A673 (cell line): ENCODE data around the gene MBLAC1. TPM values are rescaled to one million over a fixed set of nuclear protein-coding genes. Genes with fewer than 3 reads are reported as not detected.

Experiments used
- BruUV-seq: library from RNA; stranded (reverse); fragments of 400-500 nt; replicated peaks from 2 replicates; lab custom pipeline; 2021; lab: Mats Ljungman, UMichigan
- CTCF ChIA-PET: fragments of 300-600 bp; sonication (Branson Sonifier 250); formaldehyde crosslinking; loops from one replicate; lab custom pipeline; 2022; ENCODE audit warnings: antibody characterized with exemption; lab: Charles Lee
- POLR2A ChIA-PET: fragments of 300-600 bp; sonication (Branson Sonifier 250); formaldehyde crosslinking; loops from one replicate; lab custom pipeline; 2022; ENCODE audit warnings: antibody characterized with exemption; ENCODE audit not compliant: low non-redundant PET; lab: Charles Lee
- DNase-seq: peaks from one replicate; pipeline ENCODE4 v3.0.0-alpha.2; 2015; ENCODE audit warnings: low spot score
- H3K27ac ChIP-seq: fragments of 200-600 bp; sonication (generic); 2 replicates; pipeline ENCODE4 v1.5.1; 2016; ENCODE audit warnings: mixed run types, low read depth, mild to moderate bottlenecking, mixed read lengths, antibody characterized with exemption, low read length; ENCODE audit not compliant: poor library complexity, severe bottlenecking
- H3K27me3 ChIP-seq: fragments of 200-600 bp; sonication (generic); replicated peaks from 2 replicates; pipeline ENCODE4 v1.6.1; 2017; ENCODE audit warnings: mixed run types, low read depth, mild to moderate bottlenecking, mixed read lengths, antibody characterized with exemption, low read length; ENCODE audit not compliant: insufficient read depth, poor library complexity
- H3K36me3 ChIP-seq: fragments of 200-600 bp; sonication (generic); 2 replicates; pipeline ENCODE4 v1.6.1; 2016; ENCODE audit warnings: mixed run types, mild to moderate bottlenecking, mixed read lengths, antibody characterized with exemption, low read length; ENCODE audit not compliant: insufficient read depth, poor library complexity, severe bottlenecking
- H3K4me1 ChIP-seq: fragments of 200-600 bp; sonication (generic); 2 replicates; pipeline ENCODE4 v1.6.1; 2017; ENCODE audit warnings: mixed run types, mild to moderate bottlenecking, mixed read lengths, antibody characterized with exemption, low read length; ENCODE audit not compliant: insufficient read depth, poor library complexity, severe bottlenecking
- H3K4me3 ChIP-seq: fragments of 200-600 bp; sonication (generic); 2 replicates; pipeline ENCODE4 v1.5.1; 2016; ENCODE audit warnings: low read depth, mixed run types, mild to moderate bottlenecking, mixed read lengths, low read length; ENCODE audit not compliant: poor library complexity, severe bottlenecking
- H3K9me3 ChIP-seq: fragments of 200-600 bp; sonication (generic); 2 replicates; pipeline ENCODE4 v1.6.1; 2016; ENCODE audit warnings: mixed run types, low read depth, mild to moderate bottlenecking, mixed read lengths, antibody characterized with exemption, low read length; ENCODE audit not compliant: poor library complexity, severe bottlenecking
- CTCF ChIP-seq: fragments of 300-800, 200-600 bp; sonication (generic); conservative IDR thresholded peaks from 2 replicates; pipeline ENCODE4 v1.5.1; 2017; ENCODE audit warnings: low read depth, mild to moderate bottlenecking, antibody characterized with exemption, low read length, moderate library complexity, mixed read lengths
- EZH2 ChIP-seq: fragments of 200-600 bp; sonication (generic); IDR thresholded peaks from 2 replicates; pipeline ENCODE4 v1.6.1; 2017; ENCODE audit warnings: borderline replicate concordance, low read depth, mild to moderate bottlenecking, mixed read lengths, antibody characterized with exemption, low read length; ENCODE audit not compliant: poor library complexity, severe bottlenecking
- intact Hi-C: fragments of 100-400 bp; cut with micrococcal nuclease; formaldehyde crosslinking; loops from one replicate; pipeline ENCODE4 v1.10.0; 2022; ENCODE audit not compliant: unreplicated experiment
- total RNA-seq: library from RNA; stranded (reverse); gene quantifications from 2 replicates; pipeline ENCODE4 v1.2.3, GENCODE V29; 2021

MBLAC1 gene
- total RNA-seq, 1 experiment from 2014 or later: 3.1 TPM

- Histone ChIP-seq H3K36me3 (peaks cover 25% of the 10 kb centered on the region), H3K27ac (no peak overlapping the region), H3K4me1 (peaks cover 16% of the 10 kb centered on the region), H3K27me3 (no peaks in the 10 kb centered on the region), H3K9me3 (no peaks in the 10 kb centered on the region), H3K4me3 (no peak overlapping the region)
- POLR2A ChIA-PET: no interaction called here
- no peak for DNase-seq
- intact Hi-C loops: no loop called here
- CTCF ChIA-PET: no interaction called here
- no peak for TF ChIP-seq EZH2
- no TSS peak for BruUV-seq
These were observed 25.6 kb downstream of the MBLAC1 start for GRCh38 chr7:100152404-100152803.

GRCh38 chr7:100152937-100153666, 26.3 kb downstream of the MBLAC1 start:
- CTCF ChIA-PET: no interaction called here
- intact Hi-C loops: no loop called here
- no TSS peak for BruUV-seq
- H3K27ac ChIP-seq: no peak overlapping the region
- POLR2A ChIA-PET: no interaction called here
- no peaks in the 10 kb centered on the region for H3K9me3 ChIP-seq
- peak; percentile 2 for DNase-seq
- no peaks in the 10 kb centered on the region for H3K27me3 ChIP-seq
- no peak overlapping the region for H3K4me3 ChIP-seq
- peaks cover 25% of the 10 kb centered on the region for H3K36me3 ChIP-seq
- TF ChIP-seq EZH2 (no peak), CTCF (no peak)
- H3K4me1 ChIP-seq: peaks cover 20% of the 10 kb centered on the region

GRCh38 chr7:100153708-100154535, 27.2 kb downstream of the MBLAC1 start:
- BruUV-seq: no TSS peak

More at GRCh38 chr7:100153708-100154535, 27.2 kb downstream of the MBLAC1 start:
- no peaks in the 10 kb centered on the region for H3K9me3 ChIP-seq
- peak; percentile 28 for DNase-seq
- no peak overlapping the region for H3K27ac ChIP-seq
- H3K36me3 ChIP-seq: peaks cover 25% of the 10 kb centered on the region
- POLR2A ChIA-PET: no interaction called here
- H3K4me3 ChIP-seq: no peak overlapping the region
- intact Hi-C loops: no loop called here
- no peaks in the 10 kb centered on the region for H3K27me3 ChIP-seq
- H3K4me1 ChIP-seq: peaks cover 20% of the 10 kb centered on the region
- no peak for TF ChIP-seq CTCF
- TF ChIP-seq EZH2: no peak
- CTCF ChIA-PET: no interaction called here
